Mesothelial cell of epicardium (in vitro differentiated cells): Measurements from ENCODE around the gene PTPRN2. TPM values are rescaled to one million over a fixed set of nuclear protein-coding genes. Genes with fewer than 3 reads are reported as not detected.

Source experiments
- DNase-seq, 2 experiments: peaks; one replicate each; pipeline ENCODE4 v3.0.0; 2021; ENCODE audit warnings: low spot score in 2 of 2; ENCODE audit not compliant: unreplicated experiment in 2 of 2
- H3K27ac Mint-ChIP-seq: 2 replicates; pipeline ENCODE4 v1.8.0; 2021; ENCODE audit warnings: mixed read lengths
- H3K27me3 Mint-ChIP-seq: 2 replicates; pipeline ENCODE4 v1.8.0; 2021; ENCODE audit warnings: low read depth, mixed read lengths
- H3K36me3 Mint-ChIP-seq: 2 replicates; pipeline ENCODE4 v1.8.0; 2021; ENCODE audit warnings: mixed read lengths
- H3K4me1 Mint-ChIP-seq: 2 replicates; pipeline ENCODE4 v1.8.0; 2021; ENCODE audit warnings: mixed read lengths
- H3K4me3 Mint-ChIP-seq: 2 replicates; pipeline ENCODE4 v1.8.0; 2021; ENCODE audit warnings: mild to moderate bottlenecking, moderate library complexity, mixed read lengths
- H3K9me3 Mint-ChIP-seq: 2 replicates; pipeline ENCODE4 v1.8.0; 2021; ENCODE audit warnings: mixed read lengths
- total RNA-seq: library from RNA; stranded (reverse); gene quantifications from 3 replicates; pipeline ENCODE4 v1.2.1, GENCODE V29; 2021
- TF ChIP-seq, protein P1 (sequence below): fragments of 200-600 bp; sonication (generic); IDR thresholded peaks from one replicate; pipeline ENCODE4 v1.5.0; 2021; ENCODE audit warnings: antibody characterized with exemption; ENCODE audit not compliant: unreplicated experiment

Gene PTPRN2
- total RNA-seq, 1 donor from 2014 or later = 2.2 TPM

DNA sequence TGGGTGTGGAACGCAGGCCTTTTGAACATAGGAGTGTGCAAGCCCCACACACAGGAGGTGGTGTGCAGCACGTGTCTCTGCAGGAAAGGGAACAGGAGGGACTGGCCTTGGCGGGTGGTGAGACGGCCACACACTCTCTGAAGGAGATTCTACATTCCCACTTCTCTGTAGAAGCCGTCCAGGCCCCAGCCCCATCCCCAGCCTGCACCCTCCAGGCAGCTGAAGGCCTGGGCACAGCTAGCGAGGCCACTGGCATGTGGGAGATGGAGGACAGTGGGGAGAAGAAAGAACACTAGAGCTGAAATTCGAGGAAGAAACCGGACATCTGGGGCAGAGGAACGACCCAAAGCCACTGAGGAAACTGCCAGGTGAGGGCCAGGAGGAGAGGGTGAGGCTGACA, 743.5 kb downstream of the PTPRN2 start:
- H3K27me3 Mint-ChIP-seq = peaks cover 3% of the 10 kb centered on the region
- no peaks in the 10 kb centered on the region for H3K36me3 Mint-ChIP-seq
- H3K4me3 Mint-ChIP-seq = no peak overlapping the region
- peaks cover 2% of the 10 kb centered on the region for H3K4me1 Mint-ChIP-seq
- no peak overlapping the region for H3K27ac Mint-ChIP-seq
- no peak for DNase-seq
- TF ChIP-seq, protein P1, sequence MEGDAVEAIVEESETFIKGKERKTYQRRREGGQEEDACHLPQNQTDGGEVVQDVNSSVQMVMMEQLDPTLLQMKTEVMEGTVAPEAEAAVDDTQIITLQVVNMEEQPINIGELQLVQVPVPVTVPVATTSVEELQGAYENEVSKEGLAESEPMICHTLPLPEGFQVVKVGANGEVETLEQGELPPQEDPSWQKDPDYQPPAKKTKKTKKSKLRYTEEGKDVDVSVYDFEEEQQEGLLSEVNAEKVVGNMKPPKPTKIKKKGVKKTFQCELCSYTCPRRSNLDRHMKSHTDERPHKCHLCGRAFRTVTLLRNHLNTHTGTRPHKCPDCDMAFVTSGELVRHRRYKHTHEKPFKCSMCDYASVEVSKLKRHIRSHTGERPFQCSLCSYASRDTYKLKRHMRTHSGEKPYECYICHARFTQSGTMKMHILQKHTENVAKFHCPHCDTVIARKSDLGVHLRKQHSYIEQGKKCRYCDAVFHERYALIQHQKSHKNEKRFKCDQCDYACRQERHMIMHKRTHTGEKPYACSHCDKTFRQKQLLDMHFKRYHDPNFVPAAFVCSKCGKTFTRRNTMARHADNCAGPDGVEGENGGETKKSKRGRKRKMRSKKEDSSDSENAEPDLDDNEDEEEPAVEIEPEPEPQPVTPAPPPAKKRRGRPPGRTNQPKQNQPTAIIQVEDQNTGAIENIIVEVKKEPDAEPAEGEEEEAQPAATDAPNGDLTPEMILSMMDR = no peak
- H3K9me3 Mint-ChIP-seq = no peaks in the 10 kb centered on the region

DNA sequence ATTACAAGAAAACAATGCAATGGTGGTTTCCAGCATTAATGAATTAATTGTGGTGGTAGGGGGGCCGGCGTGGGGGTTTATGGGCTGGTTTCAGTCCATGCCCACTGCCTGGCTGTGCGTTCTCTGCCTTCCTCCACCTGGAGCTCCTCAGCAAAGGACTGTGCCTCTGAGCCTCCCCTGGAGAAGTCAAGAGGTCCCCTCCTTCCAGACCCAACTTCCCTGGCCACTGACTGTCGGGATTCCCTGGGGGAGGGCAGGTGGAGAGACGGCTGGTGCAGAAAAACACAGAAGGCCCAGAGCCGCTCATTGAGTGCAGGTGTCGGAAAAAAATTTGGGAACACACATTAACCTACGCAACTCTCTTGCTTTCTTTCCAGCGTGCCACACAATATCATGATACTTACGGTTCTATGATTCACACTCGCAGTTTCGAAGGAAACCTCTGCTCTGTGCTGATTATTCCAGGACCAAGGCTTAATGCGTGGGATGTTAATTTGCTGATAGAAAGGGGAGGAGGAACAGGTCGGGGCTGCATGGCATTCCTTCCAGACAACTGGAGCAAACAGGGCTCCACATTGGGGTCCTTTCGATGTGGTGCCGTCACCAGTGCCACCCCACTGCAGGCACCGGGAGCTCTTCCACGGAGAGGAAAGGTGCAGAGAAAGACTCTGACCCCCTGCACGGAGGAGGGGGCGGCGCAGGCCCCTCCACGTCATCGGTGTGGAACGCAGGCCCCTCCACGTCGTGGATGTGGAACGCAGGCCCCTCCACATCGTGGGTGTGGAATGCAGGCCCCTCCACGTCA, 744.1 kb downstream of the PTPRN2 start:
- Mint-ChIP-seq H3K4me3 (no peak overlapping the region), H3K27ac (no peak overlapping the region), H3K9me3 (no peaks in the 10 kb centered on the region), H3K36me3 (no peaks in the 10 kb centered on the region), H3K27me3 (peaks cover 3% of the 10 kb centered on the region), H3K4me1 (peaks cover 2% of the 10 kb centered on the region)
- no peak for DNase-seq
- TF ChIP-seq, protein P1 = no peak

DNA sequence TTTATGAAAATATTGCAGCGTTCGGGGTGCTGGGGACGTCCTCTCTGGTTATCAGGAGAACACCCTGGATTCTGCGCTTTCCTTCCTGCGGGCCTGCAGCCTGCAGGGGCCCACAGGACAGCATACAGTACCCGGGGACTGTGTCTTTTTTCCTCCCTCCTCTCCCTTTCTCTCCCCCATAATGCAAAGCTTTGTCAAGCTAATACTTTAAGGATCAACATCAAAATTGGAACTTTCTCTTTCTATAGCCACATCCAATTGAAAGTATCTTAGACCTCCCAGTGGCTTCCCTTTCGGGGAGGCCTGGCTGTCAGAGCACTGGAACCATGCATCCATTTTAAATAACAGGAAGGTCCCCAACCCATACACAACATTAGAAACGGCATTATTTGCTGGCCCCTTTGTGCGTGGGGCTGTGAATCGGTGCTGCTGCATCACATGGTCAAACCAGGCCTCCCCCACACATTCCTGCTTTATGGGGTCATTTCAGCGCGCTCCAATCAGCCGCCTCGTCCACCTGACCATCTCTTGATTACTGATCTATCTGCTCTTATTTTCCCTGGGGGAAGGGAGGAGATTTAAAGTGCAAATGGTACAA, 745.8 kb downstream of the PTPRN2 start:
- Mint-ChIP-seq H3K27me3 (peaks cover 3% of the 10 kb centered on the region), H3K4me1 (peaks cover 2% of the 10 kb centered on the region), H3K9me3 (no peaks in the 10 kb centered on the region), H3K4me3 (no peak overlapping the region), H3K36me3 (no peaks in the 10 kb centered on the region), H3K27ac (peak overlapping the region; percentile 55)
- TF ChIP-seq, protein P1 = no peak
- DNase-seq = no peak

GRCh38 chr7:157840914-157841772, 746.5 kb downstream of the PTPRN2 start:
- peaks cover 3% of the 10 kb centered on the region for H3K27me3 Mint-ChIP-seq
- no peak overlapping the region for H3K27ac Mint-ChIP-seq
- H3K36me3 Mint-ChIP-seq = no peaks in the 10 kb centered on the region
- peaks cover 2% of the 10 kb centered on the region for H3K4me1 Mint-ChIP-seq
- no peak overlapping the region for H3K4me3 Mint-ChIP-seq
- TF ChIP-seq, protein P1 = no peak
- H3K9me3 Mint-ChIP-seq = no peaks in the 10 kb centered on the region
- no peak for DNase-seq

DNA sequence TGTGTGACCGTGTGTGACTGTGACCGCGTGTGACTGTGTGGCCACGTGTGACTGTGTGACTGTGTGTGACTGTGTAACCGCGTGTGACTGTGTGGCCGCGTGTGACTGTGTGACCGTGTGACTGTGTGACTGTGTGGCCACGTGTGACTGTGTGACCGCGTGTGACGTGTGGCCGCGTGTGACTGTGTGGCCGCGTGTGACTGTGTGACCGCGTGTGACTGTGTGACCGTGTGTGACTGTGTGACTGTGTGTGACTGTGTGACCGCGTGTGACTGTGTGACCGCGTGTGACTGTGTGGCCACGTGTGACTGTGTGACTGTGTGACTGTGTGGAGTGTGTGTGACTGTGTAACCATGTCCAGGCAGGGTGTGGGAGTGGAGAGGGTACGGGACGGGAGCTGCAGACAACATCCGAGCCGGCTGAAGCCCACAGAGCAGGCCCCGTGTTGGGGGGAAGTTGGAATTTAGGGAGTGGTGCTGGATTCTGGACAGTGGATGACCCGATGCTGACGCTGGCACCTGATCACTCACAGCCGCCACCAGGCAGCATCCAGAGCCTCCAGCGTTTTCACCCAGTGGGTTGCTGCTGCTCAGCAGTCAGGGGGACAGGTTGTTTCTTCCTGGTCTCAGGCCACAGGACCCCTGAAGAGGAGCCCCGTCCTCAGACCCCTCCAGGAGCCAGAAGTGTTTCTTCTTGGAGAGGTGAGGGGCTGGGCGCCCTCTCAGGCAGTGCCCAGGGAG, 747.3 kb downstream of the PTPRN2 start:
- peaks cover 5% of the 10 kb centered on the region for H3K27me3 Mint-ChIP-seq
- DNase-seq = no peak
- peaks cover 2% of the 10 kb centered on the region for H3K4me1 Mint-ChIP-seq
- H3K4me3 Mint-ChIP-seq = no peak overlapping the region
- no peaks in the 10 kb centered on the region for H3K36me3 Mint-ChIP-seq
- no peaks in the 10 kb centered on the region for H3K9me3 Mint-ChIP-seq
- TF ChIP-seq, protein P1 = no peak
- no peak overlapping the region for H3K27ac Mint-ChIP-seq
